Endothelial cell of umbilical vein (primary cell): ENCODE measurements around the gene ANKS1A.

Experiments used
- CTCF ChIP-seq, 2 donors: IDR thresholded peaks; 1 replicate in 1 of 2; 2 replicates in 1 of 2; pipeline ENCODE4 v1.5.1; 2011; ENCODE audit warnings: low read length in 2 of 2, mild to moderate bottlenecking in 2 of 2, moderate library complexity in 2 of 2, control low read depth in 1 of 2, inconsistent platforms in 1 of 2, low read depth in 1 of 2; ENCODE audit not compliant: insufficient read depth in 1 of 2; ENCODE audit errors: extremely low read depth in 1 of 2
- EZH2 ChIP-seq: IDR thresholded peaks from 2 replicates; pipeline ENCODE4 v1.6.1; 2012; ENCODE audit warnings: borderline replicate concordance, low read depth, mild to moderate bottlenecking, moderate library complexity, low read length, inconsistent platforms; ENCODE audit not compliant: severe bottlenecking
- MYC ChIP-seq: IDR thresholded peaks from one replicate; pipeline ENCODE4 v1.6.1; 2011; ENCODE audit warnings: mild to moderate bottlenecking, low read depth, low read length
- POLR2A ChIP-seq: IDR thresholded peaks from 2 replicates; pipeline ENCODE4 v1.6.1; 2012; ENCODE audit warnings: low read depth, mild to moderate bottlenecking, control low read depth, low read length
- POLR2AphosphoS5 ChIP-seq: IDR thresholded peaks from 2 replicates; pipeline ENCODE4 v1.6.1; 2012; ENCODE audit warnings: low read depth, mild to moderate bottlenecking, control low read depth, low read length, moderate library complexity; ENCODE audit not compliant: insufficient read depth

- TF ChIP-seq POLR2AphosphoS5 (no peak), CTCF (IDR thresholded peaks at IDR 0.05; ENCODE audit: extremely low read depth in 1 of 2, insufficient read depth in 1 of 2, low read depth in 1 of 2, low read length in 2 of 2) (no peak), POLR2A (no peak), MYC (no peak), EZH2 (no peak)
Measured at GRCh38 chr6:35034411-35035191, 145.5 kb downstream of the ANKS1A start.
